CD4-positive, alpha-beta T cell treated with Interleukin-21 for 1 hour (primary cell): Measurements from ENCODE around the gene RPRD1B.
"Not testable (repeated sequence)": the region's sequence is repeated elsewhere in the genome, so short reads cannot be mapped to it uniquely, and the experiment has no call there.

Experiments
- DNase-seq: peaks from one replicate; pipeline ENCODE4 v3.0.0-alpha.2; 2020

Gene RPRD1B

DNA sequence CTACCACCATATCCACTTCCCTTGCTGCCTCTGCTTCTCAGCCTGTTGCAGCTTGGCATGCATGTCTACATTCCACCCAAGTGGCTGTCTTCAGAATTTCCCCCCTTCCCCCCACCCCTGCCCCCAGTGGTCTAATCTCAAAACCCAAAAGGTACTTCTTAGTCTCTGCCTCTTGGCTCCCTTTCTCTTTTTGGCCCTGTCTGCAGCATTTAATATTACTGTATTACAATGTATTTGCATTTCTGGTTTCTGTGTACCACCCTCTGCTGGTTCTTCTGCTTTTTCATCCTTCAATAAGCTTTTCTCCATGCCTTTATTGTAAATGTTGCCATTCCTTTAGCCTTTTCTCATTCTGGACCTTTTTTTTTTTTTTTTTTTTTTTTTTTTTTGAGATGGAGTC, 43.0 kb downstream of the RPRD1B start:
- no peak for DNase-seq

DNA sequence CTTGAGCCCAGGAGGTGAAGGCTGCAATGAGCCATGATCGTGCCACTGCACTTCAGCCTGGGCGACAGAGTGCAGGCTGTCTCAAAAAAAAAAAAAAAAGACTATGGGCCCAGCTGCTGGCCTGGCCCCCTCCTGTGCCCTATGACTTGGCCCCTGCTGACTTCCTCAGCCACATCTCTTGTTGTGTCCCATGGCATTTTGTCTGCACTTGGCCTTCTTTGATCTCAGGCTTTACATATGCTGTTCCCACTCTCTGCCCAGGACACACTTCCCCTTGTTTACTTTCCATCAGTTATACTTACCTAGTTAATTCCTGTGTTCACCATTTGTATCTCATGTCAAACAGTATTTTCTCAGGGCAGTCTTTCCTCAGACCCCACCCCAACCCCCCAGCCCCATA, 44.5 kb downstream of the RPRD1B start:
- DNase-seq, result no peak

DNA sequence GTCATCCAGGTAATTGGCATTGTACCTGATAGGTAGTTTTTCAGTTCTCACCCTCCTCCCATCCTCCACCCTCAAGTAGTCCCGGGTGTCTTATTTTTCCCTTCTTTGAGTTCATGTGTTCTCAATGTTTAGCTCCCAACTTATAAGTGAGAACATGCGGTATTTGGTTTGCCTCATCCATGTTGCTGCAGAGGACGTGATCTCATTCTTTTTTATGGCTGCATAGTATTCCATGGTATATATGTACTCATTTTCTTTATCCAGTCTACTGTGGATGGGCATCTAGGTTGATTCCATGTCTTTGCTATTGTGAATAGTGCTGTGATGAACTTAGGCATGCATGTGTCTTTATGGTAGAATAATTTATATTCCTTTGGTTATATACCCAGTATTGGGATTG, 45.8 kb downstream of the RPRD1B start:
- DNase-seq, result no peak

- DNase-seq, result no peak
Observed at GRCh38 chr20:38081575-38081974, 48.0 kb downstream of the RPRD1B start.

DNA sequence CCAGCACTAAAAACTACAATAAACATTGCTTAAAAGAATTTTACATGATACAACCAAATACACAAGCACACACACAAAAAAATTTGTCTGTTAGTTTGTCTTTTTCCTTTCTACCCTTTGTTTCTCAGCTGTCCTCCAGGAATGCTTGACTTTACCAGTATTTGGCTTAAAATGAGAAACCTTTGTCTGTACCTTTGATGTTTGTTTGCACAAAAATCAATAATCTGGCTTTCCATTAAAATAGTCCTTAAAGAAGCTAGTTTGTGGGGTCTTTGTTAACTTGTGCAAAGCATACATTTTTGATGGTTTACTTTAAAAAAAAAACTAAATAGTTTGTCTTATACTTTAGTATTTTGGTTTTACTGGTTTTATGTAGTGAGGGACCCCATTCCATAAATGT, 49.3 kb downstream of the RPRD1B start:
- DNase-seq, result no peak

DNA sequence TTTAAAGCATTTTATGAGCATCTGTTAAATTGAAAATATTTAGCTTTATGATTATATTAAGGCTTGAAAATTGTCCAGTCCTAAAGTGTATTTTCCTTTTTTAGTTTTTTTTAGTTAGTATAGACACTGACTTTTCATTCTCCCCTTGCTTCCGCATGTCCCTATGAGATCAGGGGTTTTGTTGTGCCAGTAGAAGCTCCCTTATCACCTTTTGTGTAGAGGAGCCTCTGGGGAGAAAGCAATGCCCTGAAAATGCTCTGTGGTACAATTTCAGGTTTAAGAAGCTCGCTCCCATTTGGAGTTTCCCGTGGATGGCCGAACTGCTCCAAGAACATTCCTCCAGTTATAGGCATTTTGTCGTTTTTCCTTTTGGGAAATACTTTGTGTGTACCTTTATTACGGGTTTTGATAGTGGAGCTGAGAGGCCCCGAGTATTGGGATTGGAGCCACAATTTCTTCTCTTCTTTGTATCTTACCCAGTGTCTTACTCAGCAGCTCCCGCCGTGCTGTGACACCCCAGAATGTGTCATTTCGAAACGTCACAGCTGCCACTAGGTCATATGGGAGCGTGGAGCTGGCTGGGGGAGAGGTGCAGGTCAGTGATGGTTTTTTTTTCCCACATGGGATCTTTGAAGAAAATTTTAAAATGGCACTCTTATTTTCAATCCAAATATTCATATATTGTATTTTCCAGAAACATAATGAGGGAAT, 49.9 kb downstream of the RPRD1B start:
- DNase-seq, result no peak

DNA sequence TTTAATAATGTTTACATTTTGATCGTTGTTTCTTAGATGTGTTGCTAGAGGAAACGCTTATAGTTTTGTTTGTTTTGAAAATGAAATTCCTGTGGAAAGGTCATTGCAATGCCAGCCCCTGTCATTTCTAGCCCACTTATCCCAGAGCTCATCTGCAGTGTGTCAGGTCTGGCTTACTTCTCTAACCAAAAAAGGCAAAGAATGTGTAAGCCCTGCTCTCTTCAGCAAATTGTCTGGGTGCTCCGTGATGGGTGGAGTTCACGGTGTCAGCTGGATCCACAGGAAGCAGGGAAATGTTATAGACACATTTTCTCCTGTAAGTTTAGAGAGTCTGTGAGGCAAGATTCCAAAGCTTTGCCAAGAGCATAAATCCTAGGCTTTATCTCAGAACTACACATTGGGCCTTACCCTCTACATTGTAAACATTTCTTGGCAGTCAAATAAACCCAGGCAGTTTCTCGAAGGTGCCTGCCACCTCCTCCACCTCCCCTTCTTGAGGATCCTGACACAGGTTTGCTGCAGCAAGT, 50.9 kb downstream of the RPRD1B start:
- DNase-seq, result no peak

- no peak for DNase-seq
Observed at GRCh38 chr20:38085026-38085425, 51.5 kb downstream of the RPRD1B start.

DNA sequence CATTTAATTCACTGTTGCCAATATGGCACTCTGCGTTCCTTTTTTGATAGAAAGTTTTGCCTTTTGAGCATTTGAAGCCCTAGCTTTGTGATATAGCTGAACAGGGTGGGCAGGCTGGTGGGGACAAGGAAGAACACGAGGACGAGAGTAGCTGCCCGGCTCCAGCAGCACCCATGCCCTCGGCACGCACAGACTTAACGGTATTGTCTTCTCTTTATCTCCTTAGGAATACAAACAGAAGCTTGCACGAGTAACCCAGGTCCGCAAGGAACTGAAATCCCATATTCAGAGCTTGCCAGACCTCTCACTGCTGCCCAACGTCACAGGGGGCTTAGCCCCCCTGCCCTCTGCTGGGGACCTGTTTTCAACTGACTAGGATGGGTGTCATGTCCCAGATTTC, 56.0 kb downstream of the RPRD1B start:
- no peak for DNase-seq

GRCh38 chr20:38090061-38090460, 56.5 kb downstream of the RPRD1B start:
- no peak for DNase-seq

GRCh38 chr20:38091441-38092216, 58.1 kb downstream of the RPRD1B start:
- peak; percentile 31 for DNase-seq

DNA sequence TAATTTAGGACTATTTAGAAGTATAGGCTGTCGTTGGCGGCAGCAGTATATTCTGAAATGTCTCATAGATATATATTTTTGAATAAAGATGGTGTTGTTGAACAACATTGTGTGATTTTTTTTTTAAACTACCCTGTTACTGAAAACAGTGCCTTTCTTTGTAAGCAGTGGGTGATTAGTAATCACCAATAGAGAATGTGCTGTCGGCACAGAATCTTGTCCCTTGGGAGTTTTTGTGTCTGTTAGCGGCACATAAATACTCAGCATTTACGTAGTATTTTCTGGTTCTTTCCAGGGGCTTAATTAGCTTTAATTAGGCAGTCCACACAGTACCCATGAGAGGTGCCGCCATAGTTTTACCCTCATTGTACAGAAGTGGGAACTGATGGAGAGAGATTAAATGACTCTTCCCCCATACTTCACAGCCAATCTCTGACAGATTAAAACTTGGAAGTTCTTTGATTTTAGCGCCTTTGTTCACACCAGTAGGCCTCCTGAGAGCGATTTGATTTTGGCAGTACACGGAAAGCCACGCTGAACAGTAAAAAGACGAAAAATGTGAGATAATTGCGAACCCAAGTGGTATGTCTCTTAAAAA, 58.8 kb downstream of the RPRD1B start:
- no peak for DNase-seq

DNA sequence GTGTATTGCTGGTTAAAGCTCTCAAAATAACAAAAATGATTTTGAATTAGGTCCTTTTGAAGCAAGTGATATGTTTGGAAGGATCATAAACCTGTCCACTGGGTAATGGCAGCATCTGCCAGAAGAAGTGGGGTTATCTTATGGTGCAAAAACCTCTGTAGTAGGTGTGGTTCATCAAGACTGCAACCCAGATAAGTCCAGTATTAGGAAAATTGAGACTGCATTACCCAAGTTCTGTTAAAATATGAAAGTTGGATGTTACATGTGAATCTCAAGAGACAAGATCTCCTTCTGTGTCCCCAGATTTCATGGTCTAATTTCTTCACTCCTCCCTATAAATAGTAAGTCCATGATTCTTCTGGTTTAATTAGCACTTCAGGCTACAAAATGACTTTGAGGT, 59.4 kb downstream of the RPRD1B start:
- no peak for DNase-seq

DNA sequence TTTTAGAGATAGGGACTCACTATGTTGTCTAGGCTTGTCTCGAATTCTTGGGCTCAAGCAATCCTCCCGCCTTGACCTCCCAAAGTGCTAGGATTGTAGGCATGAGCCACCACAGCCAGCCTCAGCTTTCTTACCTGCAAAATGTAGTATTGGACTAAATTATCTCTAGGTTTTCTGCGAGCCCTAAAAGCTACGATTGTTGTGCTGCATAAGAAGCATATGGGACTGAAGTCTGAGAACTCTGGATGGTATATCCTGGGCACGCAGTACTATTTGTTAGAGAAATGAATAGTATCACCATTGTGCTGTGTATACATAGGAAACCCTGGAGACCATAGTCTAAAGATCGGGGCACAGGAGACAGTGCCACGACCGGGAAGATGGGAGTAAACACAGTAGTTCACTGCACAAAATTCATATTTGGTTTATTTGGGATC, 60.1 kb downstream of the RPRD1B start:
- DNase-seq, result no peak

- peak; percentile 62 for DNase-seq
Observed at GRCh38 chr20:38094373-38094891, 60.9 kb downstream of the RPRD1B start.

GRCh38 chr20:38095017-38095686, 61.6 kb downstream of the RPRD1B start:
- no peak for DNase-seq

DNA sequence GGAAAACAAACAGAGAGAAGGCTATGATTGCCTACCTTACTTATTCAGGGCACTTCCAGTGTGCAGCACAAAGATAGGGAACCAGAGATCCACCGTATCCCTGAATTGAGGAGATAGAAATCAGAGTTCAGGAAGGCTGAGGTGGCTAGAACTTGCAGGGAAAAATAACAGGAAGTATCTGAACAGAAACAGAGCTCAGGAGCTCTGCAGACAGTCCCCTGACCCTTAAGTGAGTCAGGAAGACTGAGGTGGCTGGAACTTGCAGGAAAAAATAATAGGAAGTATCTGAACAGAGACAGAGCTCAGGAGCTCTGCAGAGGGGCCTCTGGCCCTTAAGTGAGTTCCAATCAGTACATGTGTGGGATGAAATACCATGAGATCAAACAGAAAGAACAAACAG, 65.4 kb downstream of the RPRD1B start:
- no peak for DNase-seq

DNA sequence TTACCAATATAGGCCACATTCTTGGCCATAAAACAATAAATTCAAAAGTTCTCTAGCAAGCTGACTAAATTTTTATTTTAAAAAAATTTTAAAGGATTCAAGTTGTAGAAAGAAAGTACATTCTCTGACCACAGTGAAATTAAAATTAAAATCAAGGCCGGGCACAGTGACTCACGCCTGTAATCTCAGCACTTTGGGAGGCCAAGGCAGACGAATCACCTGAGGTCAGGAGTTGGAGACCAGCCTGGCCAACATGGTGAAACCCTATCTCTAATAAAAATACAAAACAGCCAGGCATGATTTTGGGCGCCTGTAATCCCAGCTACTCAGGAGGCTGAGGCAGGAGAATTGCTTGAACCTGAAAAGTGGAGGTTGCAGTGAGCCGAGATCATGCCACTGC, 68.7 kb downstream of the RPRD1B start:
- DNase-seq, result not testable (repeated sequence)

- DNase-seq, result no peak
Observed at GRCh38 chr20:38104285-38104684, 70.7 kb downstream of the RPRD1B start.

DNA sequence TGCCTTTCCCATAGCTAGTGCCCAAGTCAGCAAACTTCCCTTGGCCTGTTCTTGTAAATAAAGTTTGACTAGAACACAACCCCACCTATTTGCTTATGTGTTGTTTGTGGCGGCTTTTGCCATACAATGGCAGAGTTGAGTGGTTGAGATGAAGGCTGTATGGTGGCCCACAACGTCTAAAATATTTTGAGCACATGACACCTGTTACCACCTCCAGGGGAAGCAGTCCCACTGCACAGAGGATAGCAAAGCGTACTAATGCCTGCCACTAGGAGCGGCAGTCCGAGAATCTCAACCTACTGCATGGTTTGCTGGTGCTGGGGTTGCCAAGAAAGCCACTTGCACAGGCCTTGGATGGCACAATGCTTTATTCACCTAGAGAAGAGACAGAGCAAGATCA, 72.9 kb downstream of the RPRD1B start:
- DNase-seq, result no peak

GRCh38 chr20:38107386-38107785, 73.8 kb downstream of the RPRD1B start:
- not testable (repeated sequence) for DNase-seq

DNA sequence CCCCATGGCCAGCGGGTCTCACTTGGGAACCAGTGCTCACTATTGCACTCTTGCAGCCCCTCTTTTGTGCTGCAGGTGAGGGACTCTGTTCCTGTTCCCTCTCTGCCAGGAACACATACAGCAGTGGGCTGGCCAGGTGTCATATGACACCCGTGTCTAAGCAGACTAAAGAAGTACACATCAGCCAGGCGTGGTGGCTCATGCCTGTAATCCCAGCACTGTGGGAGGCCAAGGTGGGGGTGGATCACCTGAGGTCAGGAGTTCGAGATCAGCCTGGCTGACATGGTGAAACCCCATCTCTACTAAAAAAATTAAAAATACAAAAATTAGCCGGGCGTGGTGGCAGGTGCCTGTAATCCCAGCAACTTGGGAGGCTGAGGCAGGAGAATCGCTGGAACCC, 74.4 kb downstream of the RPRD1B start:
- not testable (repeated sequence) for DNase-seq

DNA sequence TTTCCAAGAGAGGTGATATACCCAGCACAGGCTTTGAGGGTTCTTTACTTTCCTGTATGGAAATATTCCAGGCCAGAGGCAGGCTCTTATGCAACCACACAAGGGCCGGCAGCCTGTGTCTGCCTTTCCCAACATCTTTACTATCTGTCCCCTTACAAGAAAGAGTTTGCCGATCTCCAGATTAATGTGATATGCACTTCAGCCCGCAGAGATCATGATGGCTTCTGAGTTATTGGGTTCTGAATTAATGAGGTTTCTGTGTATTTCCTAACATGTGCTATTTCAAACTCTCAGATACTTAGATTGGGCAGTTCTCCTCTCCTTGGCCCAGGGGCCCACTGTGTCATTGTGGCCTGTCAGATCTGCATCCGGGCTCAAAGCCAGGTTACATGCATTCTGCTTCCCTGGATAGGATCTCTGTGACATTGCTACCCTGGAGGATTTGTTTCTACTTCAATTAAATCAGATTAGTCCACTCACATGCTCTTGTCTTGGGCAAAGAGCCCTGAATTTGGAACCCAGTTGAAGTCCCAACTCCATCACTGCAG, 75.0 kb downstream of the RPRD1B start:
- no peak for DNase-seq
